ENCODE measurements around the gene FGF12.

- no peak for TF ChIP-seq CTCF (IDR thresholded peaks at IDR 0.05)
- TF ChIP-seq EZH2 (IDR thresholded peaks at IDR 0.05), result no peak
Measured at GRCh38 chr3:192108820-192109219, 618.5 kb downstream of the FGF12 start.
